ENCODE data around the gene SLC1A7. TPM values are rescaled to one million over a fixed set of nuclear protein-coding genes. Genes with fewer than 3 reads are reported as not detected.
A peak's percentile ranks its signal among the peaks of the same experiment; 100 is the strongest.

Gene SLC1A7
- polyA plus RNA-seq, 2 of the 4 experiments (the other 2 are of a cell fraction), result 0.04 to 0.12 TPM

DNA sequence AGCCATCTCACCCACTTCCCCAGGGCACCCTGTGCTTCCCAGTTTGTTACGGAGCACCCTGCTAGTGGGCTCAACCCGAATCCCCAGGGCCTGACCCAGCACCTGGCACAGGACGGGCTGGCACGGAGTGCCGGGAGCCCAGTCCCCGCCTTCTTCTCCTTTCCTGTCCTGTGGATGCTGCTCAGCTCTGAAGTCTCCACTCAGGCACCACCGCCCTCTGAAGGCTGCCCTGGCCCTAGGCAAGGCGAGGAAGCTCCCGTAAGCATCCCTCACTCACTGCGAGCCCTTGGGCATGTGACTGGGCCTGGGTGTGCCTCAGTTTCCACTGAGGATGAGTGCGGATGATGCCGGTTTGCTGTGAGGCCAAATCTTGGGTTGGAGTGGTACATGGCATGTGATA lies 21.8 kb downstream of the SLC1A7 start:
- 0 out of 6 replicates have a peak, but pooled peaks of 1 of the 2 experiments have one; percentile 7 for ATAC-seq
- ChIA-PET POLR2A (no interaction called here), CTCF (interaction anchor here (1.6 to 2.2 kb wide), 2 partner anchors 11 to 25 kb away, joined by 3 to 13 read pairs; no protein-coding TSS in a partner anchor)
- FAIRE-seq, result no peak
- no peaks in the 10 kb centered on the region for H3K9me3 ChIP-seq
- H3K4me1 ChIP-seq, result peaks cover 21% of the 10 kb centered on the region
- DNase-seq (ENCODE audit: low read depth in 1 of 2, low spot score in 1 of 2), result no peak
- peak overlapping the region in 1 of 2 experiments; percentile 50; a peak in 1 of 6 replicates for H3K27ac ChIP-seq
- TF ChIP-seq, protein P1, sequence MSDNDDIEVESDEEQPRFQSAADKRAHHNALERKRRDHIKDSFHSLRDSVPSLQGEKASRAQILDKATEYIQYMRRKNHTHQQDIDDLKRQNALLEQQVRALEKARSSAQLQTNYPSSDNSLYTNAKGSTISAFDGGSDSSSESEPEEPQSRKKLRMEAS (IDR thresholded peaks at IDR 0.05), result no peak
- TF ChIP-seq FOSB (CRISPR knock-in tag; IDR thresholded peaks at IDR 0.05) (no peak), NR3C1 (IDR thresholded peaks at IDR 0.05) (no peak), KDM1A (IDR thresholded peaks at IDR 0.05; ENCODE audit: low read depth) (no peak), RNF2 (IDR thresholded peaks at IDR 0.05; ENCODE audit: borderline replicate concordance, low read depth) (no peak), PHF8 (IDR thresholded peaks at IDR 0.05; ENCODE audit: borderline replicate concordance, low read depth) (no peak), MYC (IDR thresholded peaks at IDR 0.05; ENCODE audit: borderline replicate concordance, low read length) (no peak), SREBF2 (IDR thresholded peaks at IDR 0.05) (no peak), RCOR1 (IDR thresholded peaks at IDR 0.05; ENCODE audit: low read depth, low read length) (no peak), CHD2 (IDR thresholded peaks at IDR 0.05; ENCODE audit: low read length, partially characterized antibody) (no peak)
- TF ChIP-seq, protein P2, sequence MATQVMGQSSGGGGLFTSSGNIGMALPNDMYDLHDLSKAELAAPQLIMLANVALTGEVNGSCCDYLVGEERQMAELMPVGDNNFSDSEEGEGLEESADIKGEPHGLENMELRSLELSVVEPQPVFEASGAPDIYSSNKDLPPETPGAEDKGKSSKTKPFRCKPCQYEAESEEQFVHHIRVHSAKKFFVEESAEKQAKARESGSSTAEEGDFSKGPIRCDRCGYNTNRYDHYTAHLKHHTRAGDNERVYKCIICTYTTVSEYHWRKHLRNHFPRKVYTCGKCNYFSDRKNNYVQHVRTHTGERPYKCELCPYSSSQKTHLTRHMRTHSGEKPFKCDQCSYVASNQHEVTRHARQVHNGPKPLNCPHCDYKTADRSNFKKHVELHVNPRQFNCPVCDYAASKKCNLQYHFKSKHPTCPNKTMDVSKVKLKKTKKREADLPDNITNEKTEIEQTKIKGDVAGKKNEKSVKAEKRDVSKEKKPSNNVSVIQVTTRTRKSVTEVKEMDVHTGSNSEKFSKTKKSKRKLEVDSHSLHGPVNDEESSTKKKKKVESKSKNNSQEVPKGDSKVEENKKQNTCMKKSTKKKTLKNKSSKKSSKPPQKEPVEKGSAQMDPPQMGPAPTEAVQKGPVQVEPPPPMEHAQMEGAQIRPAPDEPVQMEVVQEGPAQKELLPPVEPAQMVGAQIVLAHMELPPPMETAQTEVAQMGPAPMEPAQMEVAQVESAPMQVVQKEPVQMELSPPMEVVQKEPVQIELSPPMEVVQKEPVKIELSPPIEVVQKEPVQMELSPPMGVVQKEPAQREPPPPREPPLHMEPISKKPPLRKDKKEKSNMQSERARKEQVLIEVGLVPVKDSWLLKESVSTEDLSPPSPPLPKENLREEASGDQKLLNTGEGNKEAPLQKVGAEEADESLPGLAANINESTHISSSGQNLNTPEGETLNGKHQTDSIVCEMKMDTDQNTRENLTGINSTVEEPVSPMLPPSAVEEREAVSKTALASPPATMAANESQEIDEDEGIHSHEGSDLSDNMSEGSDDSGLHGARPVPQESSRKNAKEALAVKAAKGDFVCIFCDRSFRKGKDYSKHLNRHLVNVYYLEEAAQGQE (IDR thresholded peaks at IDR 0.05), result no peak
- TF ChIP-seq, protein P3, sequence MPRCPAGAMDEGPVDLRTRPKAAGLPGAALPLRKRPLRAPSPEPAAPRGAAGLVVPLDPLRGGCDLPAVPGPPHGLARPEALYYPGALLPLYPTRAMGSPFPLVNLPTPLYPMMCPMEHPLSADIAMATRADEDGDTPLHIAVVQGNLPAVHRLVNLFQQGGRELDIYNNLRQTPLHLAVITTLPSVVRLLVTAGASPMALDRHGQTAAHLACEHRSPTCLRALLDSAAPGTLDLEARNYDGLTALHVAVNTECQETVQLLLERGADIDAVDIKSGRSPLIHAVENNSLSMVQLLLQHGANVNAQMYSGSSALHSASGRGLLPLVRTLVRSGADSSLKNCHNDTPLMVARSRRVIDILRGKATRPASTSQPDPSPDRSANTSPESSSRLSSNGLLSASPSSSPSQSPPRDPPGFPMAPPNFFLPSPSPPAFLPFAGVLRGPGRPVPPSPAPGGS (IDR thresholded peaks at IDR 0.05), result no peak
- H3K4me3 ChIP-seq, result no peak overlapping the region
- WGBS (ENCODE audit: missing lambda C conversion rate), result 95% methylated on average over 4 of the region's 12 CpGs
- H3K4me2 ChIP-seq, result no peak overlapping the region

DNA sequence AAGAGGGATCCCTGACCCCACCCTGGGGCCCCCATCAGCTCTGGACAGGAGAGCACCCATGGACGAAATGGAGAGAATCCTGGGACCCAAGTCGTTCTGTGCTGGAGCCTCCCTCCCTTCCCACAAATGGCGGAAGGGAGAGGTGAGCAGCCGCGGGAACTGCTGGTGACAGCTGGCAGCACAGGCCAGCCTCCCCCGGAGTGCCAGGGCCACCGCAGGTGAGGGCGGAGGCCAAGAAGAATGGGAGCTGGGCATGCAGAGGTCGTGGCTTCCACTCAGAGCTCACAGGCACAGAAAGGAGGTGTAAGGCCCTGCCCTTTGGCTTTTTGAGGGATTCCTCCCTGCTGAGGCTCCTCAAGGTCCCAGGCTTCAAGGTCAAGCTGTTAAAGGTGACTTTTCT lies 24.6 kb downstream of the SLC1A7 start:
- TF ChIP-seq, protein P4, sequence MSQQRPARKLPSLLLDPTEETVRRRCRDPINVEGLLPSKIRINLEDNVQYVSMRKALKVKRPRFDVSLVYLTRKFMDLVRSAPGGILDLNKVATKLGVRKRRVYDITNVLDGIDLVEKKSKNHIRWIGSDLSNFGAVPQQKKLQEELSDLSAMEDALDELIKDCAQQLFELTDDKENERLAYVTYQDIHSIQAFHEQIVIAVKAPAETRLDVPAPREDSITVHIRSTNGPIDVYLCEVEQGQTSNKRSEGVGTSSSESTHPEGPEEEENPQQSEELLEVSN (IDR thresholded peaks at IDR 0.05; ENCODE audit: borderline replicate concordance, low read depth), result no peak
- TF ChIP-seq MAZ (IDR thresholded peaks at IDR 0.05; ENCODE audit: borderline replicate concordance, low read depth, low read length), result no peak
- TF ChIP-seq ZNF302 (CRISPR knock-in tag; IDR thresholded peaks at IDR 0.05), result no peak
- TF ChIP-seq, protein P5, sequence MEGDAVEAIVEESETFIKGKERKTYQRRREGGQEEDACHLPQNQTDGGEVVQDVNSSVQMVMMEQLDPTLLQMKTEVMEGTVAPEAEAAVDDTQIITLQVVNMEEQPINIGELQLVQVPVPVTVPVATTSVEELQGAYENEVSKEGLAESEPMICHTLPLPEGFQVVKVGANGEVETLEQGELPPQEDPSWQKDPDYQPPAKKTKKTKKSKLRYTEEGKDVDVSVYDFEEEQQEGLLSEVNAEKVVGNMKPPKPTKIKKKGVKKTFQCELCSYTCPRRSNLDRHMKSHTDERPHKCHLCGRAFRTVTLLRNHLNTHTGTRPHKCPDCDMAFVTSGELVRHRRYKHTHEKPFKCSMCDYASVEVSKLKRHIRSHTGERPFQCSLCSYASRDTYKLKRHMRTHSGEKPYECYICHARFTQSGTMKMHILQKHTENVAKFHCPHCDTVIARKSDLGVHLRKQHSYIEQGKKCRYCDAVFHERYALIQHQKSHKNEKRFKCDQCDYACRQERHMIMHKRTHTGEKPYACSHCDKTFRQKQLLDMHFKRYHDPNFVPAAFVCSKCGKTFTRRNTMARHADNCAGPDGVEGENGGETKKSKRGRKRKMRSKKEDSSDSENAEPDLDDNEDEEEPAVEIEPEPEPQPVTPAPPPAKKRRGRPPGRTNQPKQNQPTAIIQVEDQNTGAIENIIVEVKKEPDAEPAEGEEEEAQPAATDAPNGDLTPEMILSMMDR (IDR thresholded peaks at IDR 0.05), result no peak
- TF ChIP-seq, protein P3 (IDR thresholded peaks at IDR 0.05), result no peak
- TF ChIP-seq RCOR1 (IDR thresholded peaks at IDR 0.05; ENCODE audit: low read depth, low read length), result no peak
- TF ChIP-seq SMC3 (IDR thresholded peaks at IDR 0.05), result no peak
- TF ChIP-seq RARB (CRISPR knock-in tag; IDR thresholded peaks at IDR 0.05), result no peak
- no peak for TF ChIP-seq RAD21 (conservative IDR thresholded peaks at IDR 0.05 in 1 of 2, IDR thresholded peaks at IDR 0.05 in 1 of 2)
- TF ChIP-seq ESRRA (IDR thresholded peaks at IDR 0.05; ENCODE audit: borderline replicate concordance, low read length), result no peak
- TF ChIP-seq BHLHE40 (IDR thresholded peaks at IDR 0.05; ENCODE audit: low read depth, low read length), result no peak
- DNase-seq (ENCODE audit: low read depth in 1 of 2, low spot score in 1 of 2) (no peak), FAIRE-seq (no peak), ATAC-seq (no peak)
- ChIA-PET POLR2A (no interaction called here), CTCF (no interaction called here)
- 96% methylated on average over 9 of the region's 9 CpGs for WGBS (ENCODE audit: missing lambda C conversion rate)
- Histone ChIP-seq H3K4me2 (no peak overlapping the region), H3K27ac (peak overlapping the region in 1 of 2 experiments; percentile 55; a peak in 1 of 6 replicates), H3K9me3 (no peaks in the 10 kb centered on the region), H3K4me1 (peaks cover 30% of the 10 kb centered on the region), H3K4me3 (no peak overlapping the region)

All from A549 (cell line).